AG10803 (cell line): ENCODE measurements around the gene PRCP.

ENCODE experiments used
- DNase-seq: peaks from one replicate; pipeline ENCODE4 v3.0.0; 2010; ENCODE audit warnings: low read depth
- H3K4me3 ChIP-seq: 2 replicates; pipeline ENCODE4 v1.5.1; 2011; ENCODE audit warnings: mild to moderate bottlenecking, low read length, control low read depth
- CTCF ChIP-seq: conservative IDR thresholded peaks from 2 replicates; pipeline ENCODE4 v1.5.1; 2011; ENCODE audit warnings: mild to moderate bottlenecking, low read length, control low read depth, inconsistent platforms

Gene PRCP

GRCh38 chr11:82845356-82846353 lies 54.6 kb downstream of the PRCP start:
- no peak for DNase-seq
- no peak overlapping the region for H3K4me3 ChIP-seq
- no peak for TF ChIP-seq CTCF

GRCh38 chr11:82843057-82843795 lies 57.0 kb downstream of the PRCP start:
- no peak for DNase-seq
- no peak overlapping the region for H3K4me3 ChIP-seq
- no peak for TF ChIP-seq CTCF

GRCh38 chr11:82842019-82842418 lies 58.2 kb downstream of the PRCP start:
- TF ChIP-seq CTCF = no peak
- DNase-seq = no peak
- H3K4me3 ChIP-seq = no peak overlapping the region

- no peak overlapping the region for H3K4me3 ChIP-seq
- no peak for DNase-seq
- TF ChIP-seq CTCF = no peak
These were observed 62.6 kb downstream of the PRCP start for GRCh38 chr11:82837650-82838049.

- no peak overlapping the region for H3K4me3 ChIP-seq
- TF ChIP-seq CTCF = no peak
- no peak for DNase-seq
These were observed 67.2 kb downstream of the PRCP start for GRCh38 chr11:82832983-82833382.

- TF ChIP-seq CTCF = no peak
- no peak overlapping the region for H3K4me3 ChIP-seq
- DNase-seq = no peak
These were observed 68.9 kb downstream of the PRCP start for GRCh38 chr11:82831364-82831763.

GRCh38 chr11:82830746-82831145 lies 69.5 kb downstream of the PRCP start:
- H3K4me3 ChIP-seq = no peak overlapping the region
- no peak for TF ChIP-seq CTCF
- DNase-seq = no peak
